Measurements from ENCODE around the gene GATA3.
"Not testable (repeated sequence)": the region's sequence is repeated elsewhere in the genome, so short reads cannot be mapped to it uniquely, and the experiment has no call there.

GATA3 gene

DNA sequence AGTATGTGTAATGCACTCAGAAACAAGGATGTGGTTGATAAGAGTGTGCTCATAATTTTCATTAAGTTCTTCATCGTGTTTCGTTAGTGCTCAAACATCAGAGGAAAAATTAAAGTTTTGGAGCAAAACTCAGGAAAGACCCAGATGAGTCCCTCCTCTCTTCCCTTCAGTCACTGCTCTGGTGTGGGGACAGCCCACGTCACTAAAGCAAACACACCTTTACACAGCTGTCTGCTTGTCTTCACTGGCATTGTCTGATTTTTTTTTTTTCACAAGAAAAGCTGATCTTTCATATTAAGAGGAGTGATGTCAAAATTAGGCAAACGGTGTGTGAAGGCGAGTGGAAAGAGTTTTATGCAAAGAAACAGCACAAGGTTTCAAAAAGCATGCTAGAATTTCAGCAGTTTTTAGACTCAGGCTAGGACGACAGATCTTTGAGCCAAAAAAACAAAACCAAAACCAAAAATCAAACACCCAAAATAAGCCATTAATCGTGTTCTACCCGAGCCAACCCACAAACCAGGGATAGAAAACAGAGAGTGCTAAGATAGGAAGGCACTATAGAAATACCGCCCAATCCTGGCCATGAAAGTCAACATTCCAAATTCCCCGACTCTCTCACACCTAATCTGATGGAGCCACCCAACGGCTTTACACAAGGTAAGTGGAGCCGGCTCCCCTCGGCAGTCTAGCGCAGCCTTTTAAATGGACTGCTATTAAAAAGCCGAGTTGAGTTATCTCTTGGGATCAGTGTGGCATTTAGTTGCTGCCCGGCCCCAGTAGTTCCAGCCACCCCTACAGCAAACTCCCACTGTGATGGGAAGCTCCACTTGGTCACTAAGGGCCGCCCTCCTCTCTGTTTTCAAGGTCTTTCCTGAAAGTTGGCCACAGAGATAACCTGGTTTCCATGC lies 27.9 kb upstream of the GATA3 start:
- Histone ChIP-seq H3K4me3 (ENCODE audit: low read depth in 1 of 2, low read length in 2 of 2) (peak overlapping the region; percentile 30 to 41), H3K36me3 (ENCODE audit: control insufficient read depth in 1 of 2, insufficient read depth in 2 of 2, low read length in 2 of 2) (no peaks in the 10 kb centered on the region), H3K9ac (ENCODE audit: low read depth in 1 of 2, low read length in 2 of 2) (no peak overlapping the region), H3K27ac (ENCODE audit: low read depth, low read length) (no peak overlapping the region), H3K27me3 (ENCODE audit: control insufficient read depth in 1 of 2, insufficient read depth in 2 of 2, low read length in 2 of 2) (peaks cover 13 to 18% of the 10 kb centered on the region in 2 donors), H3K4me1 (ENCODE audit: control insufficient read depth in 1 of 2, insufficient read depth in 2 of 2, low read length in 2 of 2) (no peaks in the 10 kb centered on the region), H3K9me3 (ENCODE audit: control insufficient read depth in 1 of 2, low read length in 2 of 2) (no peaks in the 10 kb centered on the region)

DNA sequence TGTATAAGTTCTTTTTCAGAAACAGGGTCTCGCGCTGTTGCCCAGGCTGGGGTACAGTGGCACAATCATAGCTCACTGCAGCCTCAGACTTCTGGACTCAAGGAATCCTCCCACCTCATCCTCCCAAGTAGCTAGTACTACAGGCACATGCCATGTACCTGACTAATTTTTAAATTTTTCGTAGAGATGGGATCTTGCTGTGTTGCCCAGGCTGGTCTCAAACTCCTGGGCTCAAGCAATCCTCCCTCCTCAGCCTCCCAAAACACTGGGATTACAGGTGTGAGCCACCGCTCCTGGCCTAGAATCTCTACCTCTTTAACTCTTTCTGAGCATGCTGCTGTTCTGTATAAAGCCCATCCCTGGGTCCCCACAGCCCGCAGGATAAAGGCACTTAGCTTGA lies 23.3 kb upstream of the GATA3 start:
- not testable (repeated sequence) for H3K4me1 ChIP-seq (ENCODE audit: control insufficient read depth in 1 of 2, insufficient read depth in 2 of 2, low read length in 2 of 2); H3K9ac ChIP-seq (ENCODE audit: low read depth in 1 of 2, low read length in 2 of 2); H3K4me3 ChIP-seq (ENCODE audit: low read depth in 1 of 2, low read length in 2 of 2); H3K36me3 ChIP-seq (ENCODE audit: control insufficient read depth in 1 of 2, insufficient read depth in 2 of 2, low read length in 2 of 2); H3K9me3 ChIP-seq (ENCODE audit: control insufficient read depth in 1 of 2, low read length in 2 of 2); H3K27ac ChIP-seq (ENCODE audit: low read depth, low read length)
- H3K27me3 ChIP-seq (ENCODE audit: control insufficient read depth in 1 of 2, insufficient read depth in 2 of 2, low read length in 2 of 2) = peaks cover 45 to 52% of the 10 kb centered on the region in 2 donors

DNA sequence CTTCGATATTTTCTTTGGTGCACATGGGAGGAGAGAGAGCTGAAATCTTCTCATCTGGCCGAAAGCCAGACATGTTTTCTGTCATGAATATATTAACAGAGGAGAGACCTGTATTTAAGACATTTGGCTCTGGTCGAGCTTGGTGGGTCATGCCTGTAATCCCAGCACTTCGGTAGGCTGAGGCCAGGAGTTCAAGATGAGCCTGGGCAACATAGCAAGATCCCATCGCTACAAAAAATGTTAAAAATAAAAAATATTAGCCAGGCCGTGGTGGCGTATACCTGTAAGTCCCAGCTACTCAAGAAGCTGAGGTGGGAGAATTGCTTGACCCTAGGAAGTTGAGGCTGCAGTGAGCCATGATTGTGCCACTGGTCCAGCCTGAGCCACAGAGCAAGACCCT lies 21.9 kb upstream of the GATA3 start:
- Histone ChIP-seq H3K36me3 (ENCODE audit: control insufficient read depth in 1 of 2, insufficient read depth in 2 of 2, low read length in 2 of 2) (no peaks in the 10 kb centered on the region), H3K27ac (ENCODE audit: low read depth, low read length) (no peak overlapping the region), H3K9ac (ENCODE audit: low read depth in 1 of 2, low read length in 2 of 2) (no peak overlapping the region), H3K4me3 (ENCODE audit: low read depth in 1 of 2, low read length in 2 of 2) (no peak overlapping the region), H3K4me1 (ENCODE audit: control insufficient read depth in 1 of 2, insufficient read depth in 2 of 2, low read length in 2 of 2) (peaks cover 7 to 9% of the 10 kb centered on the region in 2 donors), H3K9me3 (ENCODE audit: control insufficient read depth in 1 of 2, low read length in 2 of 2) (no peaks in the 10 kb centered on the region), H3K27me3 (ENCODE audit: control insufficient read depth in 1 of 2, insufficient read depth in 2 of 2, low read length in 2 of 2) (peaks cover 54 to 58% of the 10 kb centered on the region in 2 donors)

DNA sequence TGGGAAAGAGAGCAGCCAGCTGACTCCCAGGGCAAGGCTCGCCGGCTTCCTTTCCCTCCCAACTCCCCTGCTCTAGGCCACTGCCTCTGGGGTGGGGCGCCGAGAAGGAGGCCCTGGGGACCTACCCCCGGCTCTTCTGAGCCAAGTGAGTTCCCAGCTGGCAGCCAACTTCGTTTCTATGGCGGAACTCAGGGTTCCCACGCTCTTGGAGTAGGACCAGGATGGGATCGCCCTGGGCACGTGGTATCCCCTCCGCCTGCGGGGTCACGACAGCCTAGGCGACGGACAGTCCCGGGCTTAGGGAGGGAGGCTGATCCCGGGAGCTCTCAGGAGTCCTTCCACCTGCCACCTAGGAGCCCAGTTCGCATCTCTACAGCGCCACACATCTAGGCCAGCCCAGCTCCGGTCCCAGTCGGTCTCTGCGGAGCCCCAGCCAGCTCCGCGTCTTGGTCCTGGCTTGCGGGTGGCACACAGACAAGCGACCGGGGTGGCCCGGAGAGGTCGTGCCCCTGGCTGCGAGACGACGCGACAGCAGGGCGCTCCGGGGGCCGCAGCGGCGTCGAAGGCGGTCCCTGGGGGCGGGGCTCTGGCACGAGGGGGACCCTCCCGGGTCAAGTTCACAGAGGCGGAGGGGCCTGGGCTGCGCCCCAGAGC lies 20.5 kb upstream of the GATA3 start:
- H3K27ac ChIP-seq (ENCODE audit: low read depth, low read length) = no peak overlapping the region
- no peaks in the 10 kb centered on the region for H3K36me3 ChIP-seq (ENCODE audit: control insufficient read depth in 1 of 2, insufficient read depth in 2 of 2, low read length in 2 of 2)
- no peaks in the 10 kb centered on the region for H3K9me3 ChIP-seq (ENCODE audit: control insufficient read depth in 1 of 2, low read length in 2 of 2)
- peaks cover 67 to 70% of the 10 kb centered on the region in 2 donors for H3K27me3 ChIP-seq (ENCODE audit: control insufficient read depth in 1 of 2, insufficient read depth in 2 of 2, low read length in 2 of 2)
- H3K9ac ChIP-seq (ENCODE audit: low read depth in 1 of 2, low read length in 2 of 2) = no peak overlapping the region
- H3K4me1 ChIP-seq (ENCODE audit: control insufficient read depth in 1 of 2, insufficient read depth in 2 of 2, low read length in 2 of 2) = peaks cover 7 to 9% of the 10 kb centered on the region in 2 donors
- H3K4me3 ChIP-seq (ENCODE audit: low read depth in 1 of 2, low read length in 2 of 2) = no peak overlapping the region

DNA sequence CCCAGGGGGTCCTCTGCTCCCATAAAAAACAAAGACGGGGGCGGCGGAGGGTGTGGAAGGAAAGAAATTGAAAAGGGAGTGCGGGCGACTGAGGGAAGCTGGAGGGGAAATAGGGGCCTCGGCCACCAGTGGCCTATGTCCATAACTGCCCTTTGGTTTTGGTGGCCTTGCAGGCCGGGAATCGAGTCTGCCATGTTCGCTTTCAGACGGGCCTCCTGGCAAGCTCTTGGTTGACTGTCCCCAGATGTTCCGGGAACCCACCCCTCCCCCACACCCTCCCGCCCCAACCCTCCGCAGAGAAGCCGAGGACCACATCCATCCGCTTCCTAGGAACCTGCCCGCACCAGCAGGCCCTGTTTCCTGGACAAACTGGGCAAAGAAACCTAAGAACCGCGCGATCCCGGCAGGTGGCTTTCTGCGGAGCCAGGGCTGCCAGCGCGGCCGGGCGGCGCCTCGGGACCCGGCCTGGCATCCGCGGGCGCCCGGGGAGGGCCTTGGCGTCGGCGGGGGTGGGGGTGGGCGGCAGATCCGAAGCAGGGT lies 20.0 kb upstream of the GATA3 start:
- no peaks in the 10 kb centered on the region for H3K9me3 ChIP-seq (ENCODE audit: control insufficient read depth in 1 of 2, low read length in 2 of 2)
- peaks cover 73 to 76% of the 10 kb centered on the region in 2 donors for H3K27me3 ChIP-seq (ENCODE audit: control insufficient read depth in 1 of 2, insufficient read depth in 2 of 2, low read length in 2 of 2)
- H3K4me3 ChIP-seq (ENCODE audit: low read depth in 1 of 2, low read length in 2 of 2) = peak overlapping the region in 1 of 2 donors; percentile 11
- H3K9ac ChIP-seq (ENCODE audit: low read depth in 1 of 2, low read length in 2 of 2) = no peak overlapping the region
- H3K27ac ChIP-seq (ENCODE audit: low read depth, low read length) = no peak overlapping the region
- no peaks in the 10 kb centered on the region for H3K36me3 ChIP-seq (ENCODE audit: control insufficient read depth in 1 of 2, insufficient read depth in 2 of 2, low read length in 2 of 2)
- H3K4me1 ChIP-seq (ENCODE audit: control insufficient read depth in 1 of 2, insufficient read depth in 2 of 2, low read length in 2 of 2) = peaks cover 7 to 9% of the 10 kb centered on the region in 2 donors

DNA sequence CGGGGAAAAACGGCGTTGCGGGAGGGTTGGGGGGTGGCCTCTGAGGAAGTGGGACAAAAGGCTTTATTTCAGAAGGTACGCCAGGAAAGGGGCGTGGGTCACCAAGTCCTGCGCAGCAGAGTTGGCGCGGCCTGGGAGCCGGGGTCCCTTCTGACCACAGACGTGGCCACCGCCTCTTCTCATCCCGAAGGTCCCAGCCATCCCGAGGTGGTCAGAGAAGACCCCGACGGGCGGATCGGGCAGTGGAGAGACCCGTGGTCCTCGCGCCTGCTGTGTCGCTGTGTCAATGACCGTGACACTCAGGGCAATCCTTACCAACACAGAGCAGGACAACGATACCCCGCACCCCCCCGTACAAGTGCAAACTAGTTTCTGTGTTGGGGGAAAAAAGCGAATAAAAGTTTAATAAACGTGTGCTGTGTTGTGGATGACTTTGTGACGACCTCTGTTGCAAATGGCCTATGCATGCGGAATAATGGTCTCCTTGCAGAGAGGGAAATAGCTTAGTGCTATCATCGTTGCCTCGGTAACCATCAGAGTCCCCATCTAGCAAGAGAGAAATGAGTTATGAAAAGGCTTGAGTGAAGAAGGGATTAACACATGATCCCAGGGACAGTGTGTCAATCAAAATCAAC lies 19.4 kb upstream of the GATA3 start:
- Histone ChIP-seq H3K27ac (ENCODE audit: low read depth, low read length) (no peak overlapping the region), H3K4me3 (ENCODE audit: low read depth in 1 of 2, low read length in 2 of 2) (peak overlapping the region in 1 of 2 donors; percentile 11), H3K9me3 (ENCODE audit: control insufficient read depth in 1 of 2, low read length in 2 of 2) (no peaks in the 10 kb centered on the region), H3K27me3 (ENCODE audit: control insufficient read depth in 1 of 2, insufficient read depth in 2 of 2, low read length in 2 of 2) (peaks cover 78 to 79% of the 10 kb centered on the region in 2 donors), H3K36me3 (ENCODE audit: control insufficient read depth in 1 of 2, insufficient read depth in 2 of 2, low read length in 2 of 2) (no peaks in the 10 kb centered on the region), H3K9ac (ENCODE audit: low read depth in 1 of 2, low read length in 2 of 2) (no peak overlapping the region), H3K4me1 (ENCODE audit: control insufficient read depth in 1 of 2, insufficient read depth in 2 of 2, low read length in 2 of 2) (peaks cover 7 to 9% of the 10 kb centered on the region in 2 donors)

DNA sequence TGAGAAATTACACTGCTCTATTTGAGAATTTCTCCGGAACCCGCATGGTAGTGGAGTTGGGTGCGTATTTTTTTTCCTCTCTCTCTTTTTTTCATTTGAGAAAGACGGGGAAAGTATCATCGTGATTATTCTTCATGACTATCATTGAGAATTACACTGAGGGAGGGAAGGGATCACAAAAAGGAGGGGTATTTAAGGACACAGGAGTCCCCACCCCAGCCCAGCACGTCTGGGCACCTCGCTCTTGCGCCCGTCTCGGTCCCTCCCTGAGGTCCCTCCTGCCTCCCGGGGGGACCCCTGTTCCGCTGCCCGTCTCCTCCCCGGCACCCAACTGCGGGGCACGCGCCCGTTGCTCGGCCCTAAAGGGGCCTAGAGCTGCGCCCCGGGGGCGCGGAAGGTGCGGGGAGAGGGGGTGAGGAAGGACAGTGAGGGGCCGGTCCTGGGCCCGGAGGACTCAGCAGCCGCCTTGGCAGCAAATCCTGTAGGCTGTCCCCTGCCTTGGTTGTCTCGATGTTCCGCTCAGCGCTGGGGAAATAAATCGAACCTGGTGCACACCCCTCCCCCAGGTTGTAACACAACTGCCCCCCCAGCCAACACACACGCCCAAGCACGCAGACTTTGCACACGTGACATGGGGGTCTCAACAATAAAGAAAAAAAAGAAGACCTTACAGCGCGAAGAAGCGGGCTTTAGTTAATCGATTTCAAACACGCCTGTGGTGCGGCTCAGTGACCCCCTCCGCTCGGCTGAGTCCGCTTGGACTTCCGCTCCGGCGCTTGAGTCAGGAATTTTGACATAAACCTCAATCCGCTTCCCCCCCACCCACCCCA lies 18.6 kb upstream of the GATA3 start:
- peaks cover 7 to 9% of the 10 kb centered on the region in 2 donors for H3K4me1 ChIP-seq (ENCODE audit: control insufficient read depth in 1 of 2, insufficient read depth in 2 of 2, low read length in 2 of 2)
- no peak overlapping the region for H3K27ac ChIP-seq (ENCODE audit: low read depth, low read length)
- no peak overlapping the region for H3K4me3 ChIP-seq (ENCODE audit: low read depth in 1 of 2, low read length in 2 of 2)

DNA sequence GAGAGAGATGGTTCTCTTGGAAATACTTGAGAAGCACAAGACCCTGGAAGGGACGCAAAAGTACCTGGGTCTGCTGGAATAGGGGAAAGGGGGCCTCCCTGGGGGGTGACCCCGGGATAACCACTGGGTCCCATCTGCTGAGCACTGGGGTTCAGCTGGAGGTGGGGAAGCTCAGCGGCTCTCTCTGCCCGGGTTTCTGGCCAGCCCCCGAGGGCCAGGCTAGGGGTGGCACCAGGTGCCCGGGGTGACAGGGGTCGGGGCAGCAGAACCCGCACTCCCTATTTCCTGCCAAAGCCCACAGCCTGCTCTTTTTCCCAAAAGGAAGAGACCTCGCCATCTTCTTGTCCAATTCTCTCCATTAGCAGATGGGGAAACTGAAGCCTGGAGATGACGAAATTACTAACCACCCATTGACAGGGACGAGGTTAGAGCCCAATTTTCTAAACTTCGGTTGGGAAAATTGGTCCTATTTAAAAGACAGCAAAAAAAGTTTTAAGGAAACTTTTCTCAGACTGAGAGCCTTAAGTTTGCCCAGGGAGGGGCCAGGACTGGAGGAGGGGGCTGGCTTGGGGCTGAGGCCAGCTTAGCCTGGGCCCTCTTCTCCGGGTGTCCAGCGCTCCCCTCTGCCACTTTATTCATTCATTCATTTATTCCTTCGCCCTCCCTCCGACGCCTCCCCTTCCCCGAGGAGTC lies 17.8 kb upstream of the GATA3 start:
- H3K4me1 ChIP-seq (ENCODE audit: control insufficient read depth in 1 of 2, insufficient read depth in 2 of 2, low read length in 2 of 2) = peaks cover 7 to 9% of the 10 kb centered on the region in 2 donors
- H3K4me3 ChIP-seq (ENCODE audit: low read depth in 1 of 2, low read length in 2 of 2) = no peak overlapping the region
- no peaks in the 10 kb centered on the region for H3K9me3 ChIP-seq (ENCODE audit: control insufficient read depth in 1 of 2, low read length in 2 of 2)
- H3K36me3 ChIP-seq (ENCODE audit: control insufficient read depth in 1 of 2, insufficient read depth in 2 of 2, low read length in 2 of 2) = no peaks in the 10 kb centered on the region
- H3K9ac ChIP-seq (ENCODE audit: low read depth in 1 of 2, low read length in 2 of 2) = no peak overlapping the region
- H3K27ac ChIP-seq (ENCODE audit: low read depth, low read length) = no peak overlapping the region
- H3K27me3 ChIP-seq (ENCODE audit: control insufficient read depth in 1 of 2, insufficient read depth in 2 of 2, low read length in 2 of 2) = peaks cover 83 to 88% of the 10 kb centered on the region in 2 donors

More for the DNA sequence above, 18.6 kb upstream of the GATA3 start:
- H3K9ac ChIP-seq (ENCODE audit: low read depth in 1 of 2, low read length in 2 of 2) = no peak overlapping the region
- H3K36me3 ChIP-seq (ENCODE audit: control insufficient read depth in 1 of 2, insufficient read depth in 2 of 2, low read length in 2 of 2) = no peaks in the 10 kb centered on the region
- peaks cover 85 to 86% of the 10 kb centered on the region in 2 donors for H3K27me3 ChIP-seq (ENCODE audit: control insufficient read depth in 1 of 2, insufficient read depth in 2 of 2, low read length in 2 of 2)
- H3K9me3 ChIP-seq (ENCODE audit: control insufficient read depth in 1 of 2, low read length in 2 of 2) = no peaks in the 10 kb centered on the region

DNA sequence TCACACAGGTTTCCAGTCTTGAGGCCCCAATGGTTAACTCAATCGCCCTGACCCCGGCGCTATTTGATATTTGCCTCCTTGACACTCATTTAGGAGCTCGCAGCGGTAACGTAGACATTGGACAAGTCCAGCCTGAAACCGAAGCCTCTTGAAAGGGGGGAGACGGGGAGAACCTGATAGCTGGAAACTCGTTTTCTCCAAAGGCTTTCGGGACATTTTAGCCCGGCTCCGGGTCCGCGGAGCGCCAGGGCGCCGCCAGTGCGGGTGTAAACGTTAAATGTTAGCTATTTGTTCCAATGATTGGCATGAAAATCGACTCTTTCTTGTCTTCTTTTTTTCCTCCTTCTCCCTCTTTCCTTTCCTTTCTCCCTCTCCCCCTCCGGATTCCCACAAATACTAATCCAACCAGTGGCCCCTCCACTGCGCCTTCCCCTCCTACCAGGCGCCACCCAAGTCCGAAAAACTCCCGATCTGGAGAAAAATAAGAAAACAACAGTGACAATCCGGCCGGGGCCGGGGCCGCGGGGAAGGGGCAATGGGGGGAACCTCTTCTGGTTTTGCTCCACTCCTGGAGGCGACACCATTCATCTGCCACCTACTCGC lies 17.2 kb upstream of the GATA3 start:
- H3K27me3 ChIP-seq (ENCODE audit: control insufficient read depth in 1 of 2, insufficient read depth in 2 of 2, low read length in 2 of 2) = peaks cover 87 to 89% of the 10 kb centered on the region in 2 donors
- H3K9ac ChIP-seq (ENCODE audit: low read depth in 1 of 2, low read length in 2 of 2) = no peak overlapping the region
- H3K4me1 ChIP-seq (ENCODE audit: control insufficient read depth in 1 of 2, insufficient read depth in 2 of 2, low read length in 2 of 2) = peaks cover 7 to 9% of the 10 kb centered on the region in 2 donors
- no peak overlapping the region for H3K4me3 ChIP-seq (ENCODE audit: low read depth in 1 of 2, low read length in 2 of 2)
- no peaks in the 10 kb centered on the region for H3K36me3 ChIP-seq (ENCODE audit: control insufficient read depth in 1 of 2, insufficient read depth in 2 of 2, low read length in 2 of 2)
- no peak overlapping the region for H3K27ac ChIP-seq (ENCODE audit: low read depth, low read length)
- H3K9me3 ChIP-seq (ENCODE audit: control insufficient read depth in 1 of 2, low read length in 2 of 2) = no peaks in the 10 kb centered on the region

Measured in duodenal mucosa (tissue), 2 donors.